ENCODE results near the gene AEBP1.

Gene AEBP1

GRCh38 chr7:44059219-44060090 is 44.7 kb upstream of the AEBP1 start:
- TF ChIP-seq CTCF (IDR thresholded peaks at IDR 0.05; ENCODE audit: low read depth, low read length), result no peak
- no peak overlapping the region for H3K4me3 ChIP-seq (replicated peaks in 1 of 2; ENCODE audit: low read depth in 2 of 2, low read length in 2 of 2)
- no peak for DNase-seq (ENCODE audit: low read depth in 2 of 2)

DNA sequence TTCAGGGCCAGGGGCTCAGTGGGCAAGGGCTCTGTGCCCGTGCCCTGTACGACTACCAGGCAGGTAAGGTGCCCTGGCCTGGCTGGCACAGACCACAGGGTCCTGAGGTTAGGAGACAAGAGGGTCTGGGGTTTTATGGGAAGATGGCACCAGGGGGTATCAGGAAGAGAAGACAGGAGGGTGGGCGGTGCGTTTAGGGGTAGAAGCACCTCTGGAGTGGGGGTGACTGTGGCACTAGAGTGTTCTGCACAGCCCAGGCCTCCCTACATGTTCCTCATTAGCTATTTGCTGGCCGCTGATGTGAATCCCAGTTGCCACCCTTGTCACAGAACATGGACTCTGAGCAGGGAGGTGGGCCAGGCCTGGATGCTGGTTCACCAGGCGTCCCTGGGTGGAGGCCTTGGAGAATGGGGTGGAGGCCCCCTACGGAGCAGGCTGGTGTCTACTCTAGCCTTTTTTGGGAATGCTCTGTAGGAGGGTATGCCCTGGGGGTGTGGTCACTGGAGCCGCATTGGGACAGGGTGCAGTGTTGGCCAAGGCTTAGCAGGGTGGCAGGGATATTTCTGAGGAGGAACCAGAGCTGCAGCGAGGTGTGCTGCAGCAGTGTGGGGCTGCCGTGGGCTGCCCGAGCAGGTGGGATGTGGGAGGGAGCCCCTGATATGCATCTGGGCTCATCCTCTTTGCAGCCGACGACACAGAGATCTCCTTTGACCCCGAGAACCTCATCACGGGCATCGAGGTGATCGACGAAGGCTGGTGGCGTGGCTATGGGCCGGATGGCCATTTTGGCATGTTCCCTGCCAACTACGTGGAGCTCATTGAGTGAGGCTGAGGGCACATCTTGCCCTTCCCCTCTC is 43.8 kb upstream of the AEBP1 start:
- DNase-seq (ENCODE audit: low read depth in 2 of 2), result no peak
- H3K4me3 ChIP-seq (replicated peaks in 1 of 2; ENCODE audit: low read depth in 2 of 2, low read length in 2 of 2), result no peak overlapping the region
- no peak for TF ChIP-seq CTCF (IDR thresholded peaks at IDR 0.05; ENCODE audit: low read depth, low read length)

GRCh38 chr7:44060948-44061644 is 43.0 kb upstream of the AEBP1 start:
- TF ChIP-seq CTCF (IDR thresholded peaks at IDR 0.05; ENCODE audit: low read depth, low read length), result no peak
- no peak overlapping the region for H3K4me3 ChIP-seq (replicated peaks in 1 of 2; ENCODE audit: low read depth in 2 of 2, low read length in 2 of 2)
- no peak for DNase-seq (ENCODE audit: low read depth in 2 of 2)

DNA sequence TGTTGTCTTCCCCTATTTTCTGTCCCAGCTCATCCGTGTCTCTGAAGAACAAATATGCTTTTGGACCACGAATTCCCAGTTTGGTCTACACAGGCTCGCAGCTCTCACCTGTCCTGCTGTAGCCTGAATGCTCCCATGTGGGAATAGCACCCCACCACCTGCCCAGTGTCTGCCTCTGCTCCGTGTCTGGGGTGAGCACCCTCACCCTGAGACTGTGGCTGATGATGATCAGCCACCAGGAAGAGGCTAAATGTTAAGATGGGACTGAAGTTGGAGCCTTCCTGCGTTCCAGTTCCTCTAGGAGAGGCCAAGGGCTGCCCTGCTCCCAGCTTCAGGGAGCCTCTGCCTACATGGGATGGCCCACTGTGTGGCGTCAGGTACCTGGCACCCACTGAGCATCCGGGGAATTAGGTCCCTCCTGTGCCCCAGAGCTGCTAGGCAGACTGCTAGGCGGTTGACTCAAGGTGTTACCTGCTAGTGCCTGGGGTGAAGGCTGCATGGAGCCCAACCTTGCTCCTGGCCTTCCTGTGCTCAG is 42.4 kb upstream of the AEBP1 start:
- no peak for DNase-seq (ENCODE audit: low read depth in 2 of 2)
- TF ChIP-seq CTCF (IDR thresholded peaks at IDR 0.05; ENCODE audit: low read depth, low read length), result no peak
- no peak overlapping the region for H3K4me3 ChIP-seq (replicated peaks in 1 of 2; ENCODE audit: low read depth in 2 of 2, low read length in 2 of 2)

- H3K4me3 ChIP-seq (replicated peaks in 1 of 2; ENCODE audit: low read depth in 2 of 2, low read length in 2 of 2), result no peak overlapping the region
- TF ChIP-seq CTCF (IDR thresholded peaks at IDR 0.05; ENCODE audit: low read depth, low read length), result no peak
- no peak for DNase-seq (ENCODE audit: low read depth in 2 of 2)
These were observed 41.8 kb upstream of the AEBP1 start for GRCh38 chr7:44062180-44062902.

GRCh38 chr7:44062903-44063295 is 41.2 kb upstream of the AEBP1 start:
- no peak for TF ChIP-seq CTCF (IDR thresholded peaks at IDR 0.05; ENCODE audit: low read depth, low read length)
- DNase-seq (ENCODE audit: low read depth in 2 of 2), result no peak

More at GRCh38 chr7:44062903-44063295, 41.2 kb upstream of the AEBP1 start:
- H3K4me3 ChIP-seq (replicated peaks in 1 of 2; ENCODE audit: low read depth in 2 of 2, low read length in 2 of 2), result no peak overlapping the region

Data from cardiac fibroblast (primary cell).